Right lobe of liver (tissue), 6 donors: ENCODE data around the gene UCP2. TPM values are rescaled to one million over a fixed set of nuclear protein-coding genes. Genes with fewer than 3 reads are reported as not detected.

Experiments used
- ATAC-seq, 4 donors: fragments of 200-7000 bp; cut with Tn5 transposase; one replicate each; pipeline ENCODE4 v1.9.1; 2020; ENCODE audit warnings: mild to moderate bottlenecking in 4 of 4, moderate library complexity in 4 of 4
- DNase-seq, 3 donors: peaks; one replicate each; pipeline ENCODE4 v3.0.0-alpha.2; 2020
- H3K27ac ChIP-seq, 3 donors: fragments of 200-600 bp; one replicate each; pipeline ENCODE4 v1.8.0; 2022
- H3K27me3 ChIP-seq, 2 donors: fragments of 200-600 bp; one replicate each; pipeline ENCODE4 v1.8.0; 2022
- H3K36me3 ChIP-seq, 4 donors: fragments of 200-600 bp; sonication (generic) in 1 of 4; one replicate each; pipeline versions ENCODE4 v1.5.1 to v1.8.0; 2017 to 2022; ENCODE audit warnings: control low read depth in 1 of 4
- H3K4me1 ChIP-seq, 4 donors: fragments of 200-600 bp; sonication (generic) in 1 of 4; one replicate each; pipeline versions ENCODE4 v1.5.1 to v1.8.0; 2017 to 2022; ENCODE audit warnings: control low read depth in 1 of 4
- H3K4me3 ChIP-seq, 3 donors: fragments of 200-600 bp; one replicate each; pipeline ENCODE4 v1.8.0; 2022
- H3K9me3 ChIP-seq, 4 donors: fragments of 200-600 bp; sonication (generic) in 1 of 4; one replicate each; pipeline versions ENCODE4 v1.5.1 to v1.8.0; 2017 to 2022; ENCODE audit warnings: control low read depth in 1 of 4
- CTCF ChIP-seq, 4 donors: fragments of 200-600 bp in 3 of 4; fragments of 450-650 bp in 1 of 4; IDR thresholded peaks; one replicate each; pipeline versions ENCODE4 v1.5.1 to v1.8.0; 2016 to 2022; ENCODE audit warnings: antibody characterized with exemption in 4 of 4, mild to moderate bottlenecking in 2 of 4
- POLR2A ChIP-seq: fragments of 450-650 bp; IDR thresholded peaks from one replicate; pipeline ENCODE4 v1.6.1; 2017; ENCODE audit warnings: antibody characterized with exemption, mild to moderate bottlenecking
- WGBS: methylation state at CpG from one replicate; pipeline ENCODE4 v1.1.6; 2018; ENCODE audit warnings: low coverage, low lambda C conversion rate; ENCODE audit not compliant: insufficient coverage; ENCODE audit errors: missing lambda C conversion rate; 5-methylcytosine and 5-hydroxymethylcytosine counted together
- intact Hi-C, 2 donors: fragments of 100-400 bp; cut with DNase I; formaldehyde crosslinking; loops; one replicate each; pipeline versions ENCODE4 v1.11.2 to v1.14.1; 2022
- total RNA-seq, 6 experiments: library from RNA; depleted of rRNA in 2 of 6; stranded (reverse); fragments of >200 nt in 2 of 6; fragmentation: NEBNext Ultra II Directional in 3 of 6; extraction: Animal tissue kit (Norgen Biotek cat#: 25700) in 3 of 6; gene quantifications; one replicate each; pipeline versions ENCODE4 v1.1.0 to v1.2.4, GENCODE V29; 2016 to 2023
- donor health status: DM: no; HTN: yes; CAD: no.
- donor health status: DM: no; HTN: no; CAD: no.
- donor health status: DM: no; HTN: no; CAD: no.
- donor health status: DM: no; HTN: yes; CAD: no.
- donor health status: DM: no; HTN: yes; CAD: no.

UCP2 gene
- total RNA-seq, 6 experiments from 2014 or later: 5.2 to 41.3 (median 8.7) TPM

- no peaks in the 10 kb centered on the region for H3K4me1 ChIP-seq
- no peak overlapping the region for H3K27ac ChIP-seq
- TF ChIP-seq CTCF (IDR thresholded peaks at IDR 0.05) (no peak), POLR2A (no peak)
- no peaks in the 10 kb centered on the region for H3K9me3 ChIP-seq
- no peaks in the 10 kb centered on the region for H3K27me3 ChIP-seq
- no peak overlapping the region for H3K4me3 ChIP-seq
- intact Hi-C loops: no loop called here
- WGBS: 100% methylated on average over 1 of the region's 6 CpGs
- peak in 1 of 3 donors; percentile 6 for DNase-seq
- ATAC-seq: no peak
- no peaks in the 10 kb centered on the region for H3K36me3 ChIP-seq
Measured at GRCh38 chr11:73975479-73975757, 7.2 kb downstream of the UCP2 start.

- peak in 1 of 3 donors; percentile 31 for DNase-seq
- Histone ChIP-seq H3K9me3 (no peaks in the 10 kb centered on the region), H3K27me3 (no peaks in the 10 kb centered on the region), H3K36me3 (no peaks in the 10 kb centered on the region), H3K4me3 (no peak overlapping the region), H3K4me1 (no peaks in the 10 kb centered on the region), H3K27ac (no peak overlapping the region)
- TF ChIP-seq POLR2A: no peak
- no peak for TF ChIP-seq CTCF (IDR thresholded peaks at IDR 0.05)
- 94% methylated on average over 6 of the region's 13 CpGs for WGBS
- intact Hi-C loops: no loop called here
- ATAC-seq: no peak
Measured at GRCh38 chr11:73974604-73975478, 7.8 kb downstream of the UCP2 start.

- no peak overlapping the region for H3K27ac ChIP-seq
- H3K36me3 ChIP-seq: no peaks in the 10 kb centered on the region
- peak in 1 of 3 donors; percentile 26 for DNase-seq
- H3K9me3 ChIP-seq: no peaks in the 10 kb centered on the region
- ATAC-seq: no peak
- 81% methylated on average over 5 of the region's 11 CpGs for WGBS
- no peaks in the 10 kb centered on the region for H3K27me3 ChIP-seq
- H3K4me3 ChIP-seq: no peak overlapping the region
- no peaks in the 10 kb centered on the region for H3K4me1 ChIP-seq
- intact Hi-C loops: no loop called here
- no peak for TF ChIP-seq POLR2A
- no peak for TF ChIP-seq CTCF (IDR thresholded peaks at IDR 0.05)
Measured at GRCh38 chr11:73972620-73973449, 9.8 kb downstream of the UCP2 start.

GRCh38 chr11:73972187-73972586, 10.5 kb downstream of the UCP2 start:
- no peak for TF ChIP-seq POLR2A
- no peak for TF ChIP-seq CTCF (IDR thresholded peaks at IDR 0.05)
- DNase-seq (peak in 1 of 3 donors; percentile 20), ATAC-seq (no peak)
- intact Hi-C loops: no loop called here
- H3K4me1 ChIP-seq: no peaks in the 10 kb centered on the region
- no peaks in the 10 kb centered on the region for H3K27me3 ChIP-seq
- 71% methylated on average over 1 of the region's 1 CpG for WGBS
- H3K36me3 ChIP-seq: no peaks in the 10 kb centered on the region
- H3K27ac ChIP-seq: no peak overlapping the region
- no peak overlapping the region for H3K4me3 ChIP-seq
- H3K9me3 ChIP-seq: no peaks in the 10 kb centered on the region
